GM18868 (cell line): Measurements from ENCODE around the gene HCRTR1.

Experiments used
- ATAC-seq: cut with Tn5 transposase; IDR thresholded peaks from one replicate; pipeline ENCODE4 v1.9.1; 2021; ENCODE audit warnings: mild to moderate bottlenecking, moderate library complexity; ENCODE audit not compliant: unreplicated experiment

The HCRTR1 gene

GRCh38 chr1:31665234-31665878 lies 47.9 kb downstream of the HCRTR1 start:
- no peak for ATAC-seq

GRCh38 chr1:31666263-31666963 lies 48.9 kb downstream of the HCRTR1 start:
- ATAC-seq: no peak

- ATAC-seq: no peak
Measured at GRCh38 chr1:31667065-31667785, 49.7 kb downstream of the HCRTR1 start.

GRCh38 chr1:31668303-31668883 lies 50.9 kb downstream of the HCRTR1 start:
- ATAC-seq: no peak

GRCh38 chr1:31669433-31669785 lies 51.9 kb downstream of the HCRTR1 start:
- no peak for ATAC-seq

- ATAC-seq: no peak
Measured at GRCh38 chr1:31669786-31670592, 52.5 kb downstream of the HCRTR1 start.

GRCh38 chr1:31670593-31670964 lies 53.1 kb downstream of the HCRTR1 start:
- no peak for ATAC-seq

GRCh38 chr1:31671147-31671546 lies 53.7 kb downstream of the HCRTR1 start:
- ATAC-seq: no peak

- ATAC-seq: no peak
Measured at GRCh38 chr1:31671561-31672201, 54.2 kb downstream of the HCRTR1 start.

GRCh38 chr1:31672986-31673385 lies 55.5 kb downstream of the HCRTR1 start:
- no peak for ATAC-seq

- no peak for ATAC-seq
Measured at GRCh38 chr1:31673433-31673832, 55.9 kb downstream of the HCRTR1 start.

- ATAC-seq: no peak
Measured at GRCh38 chr1:31674626-31675025, 57.1 kb downstream of the HCRTR1 start.

- ATAC-seq: no peak
Measured at GRCh38 chr1:31675161-31675560, 57.7 kb downstream of the HCRTR1 start.

- ATAC-seq: no peak
Measured at GRCh38 chr1:31675756-31676155, 58.3 kb downstream of the HCRTR1 start.
